Gastrocnemius medialis (tissue), 4 donors: Measurements from ENCODE around the gene SWT1. TPM values are rescaled to one million over a fixed set of nuclear protein-coding genes. Genes with fewer than 3 reads are reported as not detected.
"Not testable (repeated sequence)": the region's sequence is repeated elsewhere in the genome, so short reads cannot be mapped to it uniquely, and the experiment has no call there.

Experiments
- ATAC-seq, 2 donors: fragments of 150-250 bp; one replicate each; pipeline ENCODE4 v1.9.1; 2016
- DNase-seq, 2 donors: peaks; one replicate each; pipeline ENCODE4 v3.0.0-alpha.2; 2019
- H3K27ac ChIP-seq, 4 donors: fragments of 200-600 bp; sonication (generic); 1 replicate in 1 of 4; 2 replicates in 3 of 4; pipeline ENCODE4 v1.5.1; 2016 to 2018; ENCODE audit warnings: mild to moderate bottlenecking in 2 of 4, moderate library complexity in 1 of 4
- H3K27me3 ChIP-seq, 3 donors: fragments of 200-600 bp; sonication (generic) in 2 of 3; 1 replicate in 1 of 3; 2 replicates in 2 of 3; pipeline versions ENCODE4 v1.5.1 to v1.6.0; 2016 to 2019; ENCODE audit warnings: mild to moderate bottlenecking in 1 of 3, moderate library complexity in 1 of 3
- H3K36me3 ChIP-seq, 2 donors: fragments of 200-600 bp; sonication (generic) in 1 of 2; one replicate each; pipeline ENCODE4 v1.5.1; 2017 to 2018
- H3K4me1 ChIP-seq, 2 donors: fragments of 200-600 bp; sonication (generic) in 1 of 2; one replicate each; pipeline ENCODE4 v1.5.1; 2016 to 2017; ENCODE audit warnings: mild to moderate bottlenecking in 2 of 2
- H3K4me3 ChIP-seq, 4 donors: fragments of 200-600 bp; sonication (generic) in 3 of 4; 1 replicate in 1 of 4; 2 replicates in 3 of 4; pipeline ENCODE4 v1.5.1; 2016 to 2019; ENCODE audit warnings: mild to moderate bottlenecking in 2 of 4
- H3K9me3 ChIP-seq, 3 donors: fragments of 200-600 bp; sonication (generic) in 2 of 3; 1 replicate in 1 of 3; 2 replicates in 2 of 3; pipeline ENCODE4 v1.5.1; 2016 to 2019
- CTCF ChIP-seq, 5 experiments: fragments of 450-650 bp in 3 of 5; fragments of 200-600 bp in 2 of 5; sonication (generic) in 2 of 5; IDR thresholded peaks in 4 of 5; conservative IDR thresholded peaks in 1 of 5; 1 replicate in 4 of 5; 2 replicates in 1 of 5; pipeline ENCODE4 v1.5.1; 2016 to 2019; ENCODE audit warnings: antibody characterized with exemption in 5 of 5, mild to moderate bottlenecking in 3 of 5, moderate library complexity in 3 of 5
- POLR2A ChIP-seq, 2 donors: fragments of 450-650 bp; IDR thresholded peaks; one replicate each; pipeline ENCODE4 v1.6.1; 2017; ENCODE audit warnings: antibody characterized with exemption in 2 of 2, mild to moderate bottlenecking in 2 of 2, moderate library complexity in 2 of 2
- in situ Hi-C, 4 donors: fragments of 200-750 bp; cut with MboI; loops; one replicate each; pipeline versions ENCODE4 v1.15.0 to v1.8.0; 2017; ENCODE audit warnings: low sequenced_read_pairs in 4 of 4
- intact Hi-C: fragments of 100-400 bp; cut with DNase I; formaldehyde crosslinking; loops from one replicate; pipeline ENCODE4 v1.15.1; 2023; ENCODE audit warnings: low total_unique reads
- total RNA-seq, 4 donors: library from RNA; depleted of rRNA; stranded (reverse); fragments of >200 nt; gene quantifications; one replicate each; pipeline versions ENCODE4 v1.1.0 to v1.2.3, GENCODE V29; 2016

Gene SWT1
- total RNA-seq, 4 donors from 2014 or later, result 3.4 to 6.2 (median 4.6) TPM

- TF ChIP-seq POLR2A (IDR thresholded peaks at IDR 0.05), result no peak
- TF ChIP-seq CTCF (IDR thresholded peaks at IDR 0.05 in 4 of 5, conservative IDR thresholded peaks at IDR 0.05 in 1 of 5), result no peak
- Histone ChIP-seq H3K4me1 (no peaks in the 10 kb centered on the region), H3K27ac (no peak overlapping the region), H3K27me3 (no peaks in the 10 kb centered on the region), H3K4me3 (no peak overlapping the region), H3K9me3 (no peaks in the 10 kb centered on the region), H3K36me3 (peaks cover 0 to 29% of the 10 kb centered on the region in 2 donors)
- intact Hi-C loops (no loop called here), in situ Hi-C loops (no loop called here)
- ATAC-seq, result no peak
- no peak for DNase-seq
Measured at GRCh38 chr1:185207170-185207569, 50.2 kb downstream of the SWT1 start.

GRCh38 chr1:185207980-185208602, 51.1 kb downstream of the SWT1 start:
- Histone ChIP-seq H3K4me3 (no peak overlapping the region), H3K4me1 (no peaks in the 10 kb centered on the region), H3K36me3 (peaks cover 0 to 29% of the 10 kb centered on the region in 2 donors), H3K27ac (no peak overlapping the region), H3K27me3 (no peaks in the 10 kb centered on the region), H3K9me3 (no peaks in the 10 kb centered on the region)
- DNase-seq (no peak), ATAC-seq (no peak)
- in situ Hi-C loops (no loop called here), intact Hi-C loops (no loop called here)
- TF ChIP-seq CTCF (IDR thresholded peaks at IDR 0.05 in 4 of 5, conservative IDR thresholded peaks at IDR 0.05 in 1 of 5), result no peak
- no peak for TF ChIP-seq POLR2A (IDR thresholded peaks at IDR 0.05)

GRCh38 chr1:185208626-185209180, 51.7 kb downstream of the SWT1 start:
- ATAC-seq, result no peak

GRCh38 chr1:185209357-185209756, 52.4 kb downstream of the SWT1 start:
- H3K4me1 ChIP-seq, in situ Hi-C loops, DNase-seq, H3K27me3 ChIP-seq, ATAC-seq, H3K27ac ChIP-seq, H3K9me3 ChIP-seq, intact Hi-C loops, H3K4me3 ChIP-seq: not testable (repeated sequence)
- peaks cover 0 to 29% of the 10 kb centered on the region in 2 donors for H3K36me3 ChIP-seq

More at GRCh38 chr1:185208626-185209180, 51.7 kb downstream of the SWT1 start:
- no peaks in the 10 kb centered on the region for H3K9me3 ChIP-seq
- in situ Hi-C loops (no loop called here), intact Hi-C loops (no loop called here)
- no peak overlapping the region for H3K4me3 ChIP-seq
- peaks cover 0 to 29% of the 10 kb centered on the region in 2 donors for H3K36me3 ChIP-seq
- H3K27me3 ChIP-seq, result no peaks in the 10 kb centered on the region
- H3K27ac ChIP-seq, result no peak overlapping the region
- no peaks in the 10 kb centered on the region for H3K4me1 ChIP-seq
- TF ChIP-seq POLR2A (IDR thresholded peaks at IDR 0.05) (no peak), CTCF (IDR thresholded peaks at IDR 0.05 in 4 of 5, conservative IDR thresholded peaks at IDR 0.05 in 1 of 5) (no peak)
- DNase-seq, result no peak

- in situ Hi-C loops (no loop called here), intact Hi-C loops (no loop called here)
- Histone ChIP-seq H3K27me3 (no peaks in the 10 kb centered on the region), H3K9me3 (no peaks in the 10 kb centered on the region), H3K36me3 (peaks cover 0 to 19% of the 10 kb centered on the region in 2 donors), H3K4me1 (no peaks in the 10 kb centered on the region), H3K27ac (no peak overlapping the region), H3K4me3 (no peak overlapping the region)
- ATAC-seq (no peak), DNase-seq (no peak)
- TF ChIP-seq CTCF (IDR thresholded peaks at IDR 0.05 in 4 of 5, conservative IDR thresholded peaks at IDR 0.05 in 1 of 5) (no peak), POLR2A (IDR thresholded peaks at IDR 0.05) (no peak)
Measured at GRCh38 chr1:185213091-185213490, 56.1 kb downstream of the SWT1 start.
